MCF 10A (cell line): ENCODE results near the gene SHISA8. TPM values are rescaled to one million over a fixed set of nuclear protein-coding genes. Genes with fewer than 3 reads are reported as not detected.

Source experiments
- BruUV-seq: library from RNA; stranded (reverse); fragments of 400-500 nt; replicated peaks from 2 replicates; lab custom pipeline; 2021; lab: Mats Ljungman, UMichigan
- CTCF ChIA-PET: fragments of 300-600 bp; sonication (Branson Sonifier 250); formaldehyde crosslinking; extraction: SDS; loops from one replicate; lab custom pipeline; 2021; ENCODE audit warnings: antibody characterized with exemption, inconsistent platforms; lab: Yijun Ruan, JAX
- POLR2A ChIA-PET: fragments of 300-600, 350-650 bp; sonication (Branson Sonifier 250); formaldehyde crosslinking; extraction: SDS; loops from one replicate; lab custom pipeline; 2020; ENCODE audit warnings: antibody characterized with exemption, inconsistent platforms; lab: Yijun Ruan, JAX
- DNase-seq: peaks from one replicate; pipeline ENCODE4 v3.0.0-alpha.2; 2018; ENCODE audit not compliant: unreplicated experiment
- H3K27ac Mint-ChIP-seq: one replicate; pipeline ENCODE4 v1.8.0; 2022; ENCODE audit warnings: mild to moderate bottlenecking, low read depth, mixed read lengths; ENCODE audit not compliant: unreplicated experiment
- H3K27me3 Mint-ChIP-seq: one replicate; pipeline ENCODE4 v1.8.0; 2022; ENCODE audit warnings: mixed read lengths; ENCODE audit not compliant: insufficient read depth, unreplicated experiment
- H3K36me3 Mint-ChIP-seq: one replicate; pipeline ENCODE4 v1.8.0; 2022; ENCODE audit warnings: mild to moderate bottlenecking, moderate library complexity, mixed read lengths; ENCODE audit not compliant: insufficient read depth, unreplicated experiment
- H3K4me1 Mint-ChIP-seq: one replicate; pipeline ENCODE4 v1.8.0; 2022; ENCODE audit warnings: mixed read lengths; ENCODE audit not compliant: insufficient read depth, unreplicated experiment
- H3K4me3 Mint-ChIP-seq: one replicate; pipeline ENCODE4 v1.8.0; 2022; ENCODE audit warnings: mild to moderate bottlenecking, moderate library complexity, mixed read lengths; ENCODE audit not compliant: unreplicated experiment
- H3K9me3 Mint-ChIP-seq: one replicate; pipeline ENCODE4 v1.8.0; 2022; ENCODE audit warnings: mixed read lengths; ENCODE audit not compliant: unreplicated experiment
- intact Hi-C: fragments of 100-400 bp; cut with micrococcal nuclease; formaldehyde crosslinking; loops from 2 replicates; pipeline ENCODE4 v1.14.1; 2022
- microRNA-seq: library from miRNA; unstranded; fragments of <30 nt; microRNA quantifications from one replicate; pipeline ENCODE4 v1.2.0, GENCODE V29; 2022
- total RNA-seq: library from RNA; stranded (reverse); gene quantifications from 2 replicates; pipeline ENCODE4 v1.2.3, GENCODE V29; 2022
- TF ChIP-seq, protein P1 (sequence below): fragments of 200-600 bp; IDR thresholded peaks from one replicate; pipeline ENCODE4 v1.8.0; 2022; ENCODE audit warnings: antibody characterized with exemption, mild to moderate bottlenecking; ENCODE audit not compliant: unreplicated experiment

The SHISA8 gene
- total RNA-seq, 1 experiment from 2014 or later = not detected

DNA sequence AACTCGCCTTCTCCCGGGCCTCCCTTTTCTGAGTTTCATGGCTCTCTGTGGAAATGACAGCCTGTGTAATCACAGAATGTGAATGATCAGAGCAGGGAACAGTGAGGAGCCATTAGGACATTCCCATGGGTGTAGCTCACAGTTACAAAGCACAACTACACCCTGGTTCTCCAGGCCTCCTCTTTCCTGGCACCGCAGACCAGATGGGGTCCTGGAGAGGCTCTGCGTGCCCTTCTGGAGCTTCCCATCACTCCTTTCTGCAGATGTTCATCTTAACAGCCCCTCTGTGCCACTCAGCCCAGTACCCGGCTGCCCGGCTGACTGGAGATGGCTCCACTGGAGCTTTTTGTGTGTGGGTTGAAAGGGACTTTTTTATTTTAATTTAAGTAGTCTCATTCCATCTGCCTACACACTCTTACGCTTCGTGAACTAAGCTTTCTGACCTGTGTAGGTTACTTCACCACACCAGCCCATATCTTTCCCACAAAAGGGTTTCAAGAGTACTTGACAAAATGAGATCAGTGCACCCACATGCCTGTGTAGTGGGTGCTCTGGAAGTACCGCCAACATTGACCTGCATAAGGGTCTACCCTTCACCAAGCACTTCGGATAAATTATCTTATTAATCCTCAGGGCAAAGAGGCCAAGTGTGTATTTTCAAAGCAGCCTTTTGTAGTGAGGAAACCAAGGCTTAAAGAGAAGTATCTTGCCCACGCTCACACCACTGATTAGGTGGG lies 52.2 kb downstream of the SHISA8 start:
- TF ChIP-seq, protein P1, sequence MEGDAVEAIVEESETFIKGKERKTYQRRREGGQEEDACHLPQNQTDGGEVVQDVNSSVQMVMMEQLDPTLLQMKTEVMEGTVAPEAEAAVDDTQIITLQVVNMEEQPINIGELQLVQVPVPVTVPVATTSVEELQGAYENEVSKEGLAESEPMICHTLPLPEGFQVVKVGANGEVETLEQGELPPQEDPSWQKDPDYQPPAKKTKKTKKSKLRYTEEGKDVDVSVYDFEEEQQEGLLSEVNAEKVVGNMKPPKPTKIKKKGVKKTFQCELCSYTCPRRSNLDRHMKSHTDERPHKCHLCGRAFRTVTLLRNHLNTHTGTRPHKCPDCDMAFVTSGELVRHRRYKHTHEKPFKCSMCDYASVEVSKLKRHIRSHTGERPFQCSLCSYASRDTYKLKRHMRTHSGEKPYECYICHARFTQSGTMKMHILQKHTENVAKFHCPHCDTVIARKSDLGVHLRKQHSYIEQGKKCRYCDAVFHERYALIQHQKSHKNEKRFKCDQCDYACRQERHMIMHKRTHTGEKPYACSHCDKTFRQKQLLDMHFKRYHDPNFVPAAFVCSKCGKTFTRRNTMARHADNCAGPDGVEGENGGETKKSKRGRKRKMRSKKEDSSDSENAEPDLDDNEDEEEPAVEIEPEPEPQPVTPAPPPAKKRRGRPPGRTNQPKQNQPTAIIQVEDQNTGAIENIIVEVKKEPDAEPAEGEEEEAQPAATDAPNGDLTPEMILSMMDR = no peak
- H3K4me3 Mint-ChIP-seq = no peak overlapping the region
- H3K27me3 Mint-ChIP-seq = no peaks in the 10 kb centered on the region
- intact Hi-C loops = no loop called here
- BruUV-seq = no TSS peak
- H3K36me3 Mint-ChIP-seq = peaks cover 22% of the 10 kb centered on the region
- H3K9me3 Mint-ChIP-seq = no peaks in the 10 kb centered on the region
- H3K4me1 Mint-ChIP-seq = peaks cover 18% of the 10 kb centered on the region
- no peak for DNase-seq
- ChIA-PET CTCF (interaction anchor here (0.6 to 1.4 kb wide), 11 partner anchors 9 to 842 kb away, joined by 3 to 5 read pairs (median 4); no protein-coding TSS in a partner anchor), POLR2A (interaction anchor here (0.5 to 2.0 kb wide), 4 partner anchors 12 to 40 kb away, joined by 3 to 8 read pairs (median 3); partner anchors contain the start of gene SREBF2)
- H3K27ac Mint-ChIP-seq = peak overlapping the region; percentile 27

DNA sequence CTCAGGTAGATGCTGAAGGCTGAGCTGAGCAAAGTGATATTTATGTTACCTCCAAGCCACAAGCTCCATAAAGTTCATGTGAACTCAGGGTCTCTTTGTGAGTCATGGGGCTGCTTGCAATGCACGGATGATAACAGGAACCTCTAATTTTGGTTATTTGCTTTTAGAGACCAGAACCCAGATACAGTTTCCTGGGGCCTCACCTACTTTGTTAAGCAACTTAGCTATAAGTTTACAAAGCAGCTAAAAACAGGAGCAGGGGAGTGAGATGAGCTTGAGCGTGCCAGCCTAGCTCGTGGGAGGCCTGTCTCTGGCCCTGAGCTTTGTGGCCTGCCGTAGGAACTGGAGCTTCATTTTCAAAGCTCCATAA lies 52.7 kb downstream of the SHISA8 start:
- Mint-ChIP-seq H3K27me3 (no peaks in the 10 kb centered on the region), H3K27ac (no peak overlapping the region), H3K4me3 (no peak overlapping the region), H3K36me3 (peaks cover 16% of the 10 kb centered on the region), H3K4me1 (peaks cover 24% of the 10 kb centered on the region), H3K9me3 (no peaks in the 10 kb centered on the region)
- TF ChIP-seq, protein P1 = no peak
- ChIA-PET CTCF (interaction anchor here (0.6 to 1.4 kb wide), 10 partner anchors 9 to 842 kb away, joined by 3 to 5 read pairs (median 4); no protein-coding TSS in a partner anchor), POLR2A (interaction anchor here (0.5 to 2.0 kb wide), 4 partner anchors 11 to 40 kb away, joined by 3 to 8 read pairs (median 3); partner anchors contain the start of gene SREBF2)
- no peak for DNase-seq
- intact Hi-C loops = no loop called here
- BruUV-seq = no TSS peak

Small RNAs within 50 kb of the gene (microRNA-seq; reads per million reads assigned to microRNA genes)
- 79.7 reads per million, percentile 70 among the genes with 10 or more reads in this experiment for gene MIR33A

Other genes with a start within 250 kb of the SHISA8 start
- 280 and 286 TPM in 2 replicates for gene SNU13, start 226.2 kb downstream of the SHISA8 start, total RNA-seq
- gene MEI1, start 215.6 kb downstream of the SHISA8 start, total RNA-seq = not detected in 2 replicates
- gene CCDC134, start 114.4 kb downstream of the SHISA8 start, total RNA-seq = 4.0 and 4.3 TPM in 2 replicates
- gene SREBF2, start 82.0 kb downstream of the SHISA8 start, total RNA-seq = 88.4 and 104 TPM in 2 replicates
- gene TNFRSF13C, start 11.7 kb upstream of the SHISA8 start, total RNA-seq = 0.12 TPM in 2 replicates
- 9.1 and 21.1 TPM in 2 replicates for gene CENPM, start 32.1 kb upstream of the SHISA8 start, total RNA-seq
- gene SEPTIN3, start 54.4 kb upstream of the SHISA8 start, total RNA-seq = 0.21 and 0.29 TPM in 2 replicates
- 0.66 and 1.1 TPM in 2 replicates for gene WBP2NL, start 83.7 kb upstream of the SHISA8 start, total RNA-seq
- 8.0 and 9.1 TPM in 2 replicates for gene NAGA, start 155.7 kb upstream of the SHISA8 start, total RNA-seq
- gene PHETA2, start 159.2 kb upstream of the SHISA8 start, total RNA-seq = 0.27 TPM in 1 of 2 replicates, not detected in the other
- 76.9 and 96.7 TPM in 2 replicates for gene SMDT1, start 164.6 kb upstream of the SHISA8 start, total RNA-seq
- gene NDUFA6, start 175.7 kb upstream of the SHISA8 start, total RNA-seq = 74.9 and 80.4 TPM in 2 replicates
- gene CYP2D6, start 215.7 kb upstream of the SHISA8 start, total RNA-seq = 2.0 and 3.5 TPM in 2 replicates